Measurements from ENCODE around the gene KIDINS220. TPM values are rescaled to one million over a fixed set of nuclear protein-coding genes. Genes with fewer than 3 reads are reported as not detected.

Gene KIDINS220
- polyA plus RNA-seq, 1 donor from 2014 or later, result 329 TPM

- Histone ChIP-seq H3K79me2 (replicated peaks; ENCODE audit: insufficient read depth, low read length) (no peaks in the 10 kb centered on the region), H3K36me3 (ENCODE audit: insufficient read depth, low read length) (no peaks in the 10 kb centered on the region), H3F3A (ENCODE audit: insufficient read depth, low read length, poor library complexity, severe bottlenecking) (no peaks in the 10 kb centered on the region), H4K20me1 (ENCODE audit: insufficient read depth) (no peaks in the 10 kb centered on the region), H2AFZ (ENCODE audit: low read depth, low read length) (no peak overlapping the region), H3K27me3 (ENCODE audit: insufficient read depth, low read depth, low read length) (no peaks in the 10 kb centered on the region), H3K9me2 (ENCODE audit: insufficient read depth, low read length) (no peaks in the 10 kb centered on the region), H3K27ac (ENCODE audit: low read length) (no peak overlapping the region), H3K9me3 (ENCODE audit: low read length) (no peaks in the 10 kb centered on the region), H3K4me2 (ENCODE audit: low read length) (no peak overlapping the region), H3K9ac (ENCODE audit: low read length) (no peak overlapping the region), H3K4me3 (ENCODE audit: low read length) (no peak overlapping the region)
- TF ChIP-seq RAD21 (conservative IDR thresholded peaks at IDR 0.05) (no peak), REST (IDR thresholded peaks at IDR 0.05; ENCODE audit: borderline replicate concordance) (no peak), CTCF (IDR thresholded peaks at IDR 0.05; ENCODE audit: poor library complexity, severe bottlenecking) (no peak), EZH2 (IDR thresholded peaks at IDR 0.05; ENCODE audit: borderline replicate concordance, insufficient read depth, low read length, poor library complexity, severe bottlenecking) (no peak), MXI1 (conservative IDR thresholded peaks at IDR 0.05; ENCODE audit: poor library complexity, severe bottlenecking) (no peak), POLR2AphosphoS5 (IDR thresholded peaks at IDR 0.05) (no peak), SMC3 (conservative IDR thresholded peaks at IDR 0.05; ENCODE audit: poor library complexity) (no peak), TAF1 (IDR thresholded peaks at IDR 0.05; ENCODE audit: low read depth) (no peak), EP300 (conservative IDR thresholded peaks at IDR 0.05; ENCODE audit: poor library complexity, severe bottlenecking) (no peak)
Measured at GRCh38 chr2:8691859-8692437, 145.5 kb downstream of the KIDINS220 start.

GRCh38 chr2:8685697-8686358 is 151.6 kb downstream of the KIDINS220 start:
- peak overlapping the region; percentile 55 for H3K9ac ChIP-seq (ENCODE audit: low read length)
- H3K4me2 ChIP-seq (ENCODE audit: low read length), result no peak overlapping the region
- H2AFZ ChIP-seq (ENCODE audit: low read depth, low read length), result no peak overlapping the region
- no peak for TF ChIP-seq REST (IDR thresholded peaks at IDR 0.05; ENCODE audit: borderline replicate concordance)
- peak; percentile 46 for TF ChIP-seq MXI1 (conservative IDR thresholded peaks at IDR 0.05; ENCODE audit: poor library complexity, severe bottlenecking)
- TF ChIP-seq EP300 (conservative IDR thresholded peaks at IDR 0.05; ENCODE audit: poor library complexity, severe bottlenecking), result peak; percentile 12
- peak; percentile 98 for TF ChIP-seq CTCF (IDR thresholded peaks at IDR 0.05; ENCODE audit: poor library complexity, severe bottlenecking)
- TF ChIP-seq EZH2 (IDR thresholded peaks at IDR 0.05; ENCODE audit: borderline replicate concordance, insufficient read depth, low read length, poor library complexity, severe bottlenecking), result no peak
- TF ChIP-seq SMC3 (conservative IDR thresholded peaks at IDR 0.05; ENCODE audit: poor library complexity), result peak; percentile 99
- no peak for TF ChIP-seq TAF1 (IDR thresholded peaks at IDR 0.05; ENCODE audit: low read depth)
- TF ChIP-seq POLR2AphosphoS5 (IDR thresholded peaks at IDR 0.05), result no peak
- TF ChIP-seq RAD21 (conservative IDR thresholded peaks at IDR 0.05), result peak; percentile 99
- H4K20me1 ChIP-seq (ENCODE audit: insufficient read depth), result no peaks in the 10 kb centered on the region
- H3K36me3 ChIP-seq (ENCODE audit: insufficient read depth, low read length), result no peaks in the 10 kb centered on the region
- H3K4me3 ChIP-seq (ENCODE audit: low read length), result peak overlapping the region; percentile 65
- H3K79me2 ChIP-seq (replicated peaks; ENCODE audit: insufficient read depth, low read length), result peaks cover 16% of the 10 kb centered on the region
- H3K9me3 ChIP-seq (ENCODE audit: low read length), result no peaks in the 10 kb centered on the region
- no peaks in the 10 kb centered on the region for H3F3A ChIP-seq (ENCODE audit: insufficient read depth, low read length, poor library complexity, severe bottlenecking)
- peaks cover 10% of the 10 kb centered on the region for H3K27me3 ChIP-seq (ENCODE audit: insufficient read depth, low read depth, low read length)
- H3K9me2 ChIP-seq (ENCODE audit: insufficient read depth, low read length), result no peaks in the 10 kb centered on the region
- no peak overlapping the region for H3K27ac ChIP-seq (ENCODE audit: low read length)
